Activated T-cell treated with anti-CD3 and anti-CD28 coated beads, Interleukin-2, amount 50 U/mL, for 72 hours (primary cell): ENCODE measurements around the gene CSF3. TPM values are rescaled to one million over a fixed set of nuclear protein-coding genes. Genes with fewer than 3 reads are reported as not detected.
"Not testable (repeated sequence)": the region's sequence is repeated elsewhere in the genome, so short reads cannot be mapped to it uniquely, and the experiment has no call there.

Source experiments
- ATAC-seq, 2 donors: fragments of 150-1000 bp; cut with Tn5 transposase; replicated peaks in 1 of 2; 2 replicates each; pipeline ENCODE4 v1.10.0; 2021; ENCODE audit warnings: moderate library complexity in 2 of 2, mild to moderate bottlenecking in 1 of 2
- DNase-seq, 2 donors: peaks; one replicate each; pipeline ENCODE4 v3.0.0; 2021 to 2022; ENCODE audit warnings: mixed read lengths in 1 of 2
- H3K27ac Mint-ChIP-seq: one replicate; pipeline ENCODE4 v1.8.0; 2022; ENCODE audit warnings: mild to moderate bottlenecking, moderate library complexity, mixed read lengths
- H3K27me3 Mint-ChIP-seq: one replicate; pipeline ENCODE4 v1.8.0; 2022; ENCODE audit warnings: low read depth, mixed read lengths
- H3K36me3 Mint-ChIP-seq, 2 donors: one replicate each; pipeline ENCODE4 v1.8.0; 2022; ENCODE audit warnings: mixed read lengths in 2 of 2, mild to moderate bottlenecking in 1 of 2; ENCODE audit not compliant: insufficient read depth in 2 of 2
- H3K4me1 Mint-ChIP-seq: one replicate; pipeline ENCODE4 v1.8.0; 2022; ENCODE audit warnings: low read depth, mixed read lengths
- H3K4me3 Mint-ChIP-seq, 2 donors: one replicate each; pipeline ENCODE4 v1.8.0; 2022; ENCODE audit warnings: mild to moderate bottlenecking in 2 of 2, mixed read lengths in 2 of 2, moderate library complexity in 2 of 2
- H3K9me3 Mint-ChIP-seq, 2 donors: one replicate each; pipeline ENCODE4 v1.8.0; 2022; ENCODE audit warnings: mixed read lengths in 2 of 2
- total RNA-seq, 2 donors: library from RNA; stranded (reverse); gene quantifications; one replicate each; pipeline ENCODE4 v1.2.3, GENCODE V29; 2022

CSF3 gene
- total RNA-seq, 2 donors from 2014 or later = not detected

DNA sequence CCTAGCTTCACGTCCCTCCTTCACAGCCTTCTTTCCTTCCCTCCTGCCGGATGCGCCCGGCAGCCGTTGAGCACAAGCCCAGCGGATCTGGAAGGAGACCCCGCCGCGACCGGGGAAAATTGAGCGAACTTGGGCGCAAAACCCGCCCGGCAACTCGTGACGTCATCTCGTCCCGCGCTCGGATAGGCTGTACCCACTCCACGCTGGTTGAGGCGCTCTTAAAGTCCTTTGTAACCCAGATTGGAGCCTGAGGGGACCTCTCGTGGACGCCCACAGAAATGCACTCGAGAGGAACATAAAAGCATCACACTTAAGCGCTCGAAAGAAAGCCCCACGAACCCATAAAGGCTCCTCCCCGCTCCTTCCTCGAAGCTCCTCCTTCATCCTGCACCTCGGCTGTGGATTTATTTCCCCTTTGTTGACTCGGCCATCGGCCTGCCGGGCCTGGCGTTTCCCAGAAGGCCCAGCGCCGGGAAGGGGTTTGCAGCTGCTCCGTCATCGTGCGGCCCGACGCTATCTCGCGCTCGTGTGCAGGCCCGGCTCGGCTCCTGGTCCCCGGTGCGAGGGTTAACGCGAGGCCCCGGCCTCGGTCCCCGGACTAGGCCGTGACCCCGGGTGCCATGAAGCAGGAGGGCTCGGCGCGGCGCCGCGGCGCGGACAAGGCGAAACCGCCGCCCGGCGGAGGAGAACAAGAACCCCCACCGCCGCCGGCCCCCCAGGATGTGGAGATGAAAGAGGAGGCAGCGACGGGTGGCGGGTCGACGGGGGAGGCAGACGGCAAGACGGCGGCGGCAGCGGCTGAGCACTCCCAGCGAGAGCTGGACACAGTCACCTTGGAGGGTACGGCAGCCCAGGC, 34.7 kb upstream of the CSF3 start, which contains the start of gene PSMD3:
Gene PSMD3, plus strand, starts transcription at position 457 of the 856 bp plus-strand sequence. Its CDS starts 164 bp downstream, at position 621.
- Mint-ChIP-seq H3K4me1 (peaks cover 40% of the 10 kb centered on the region), H3K27me3 (peaks cover 6% of the 10 kb centered on the region), H3K27ac (peak within 1 kb of the TSS; percentile 92), H3K36me3 (peaks cover 11 to 14% of the 10 kb centered on the region in 2 donors), H3K4me3 (peak within 1 kb of the TSS; percentile 94 to 99), H3K9me3 (no peaks in the 10 kb centered on the region)
- peak; percentile 96 to 97 for DNase-seq
- ATAC-seq = peak; percentile 97 to 98

DNA sequence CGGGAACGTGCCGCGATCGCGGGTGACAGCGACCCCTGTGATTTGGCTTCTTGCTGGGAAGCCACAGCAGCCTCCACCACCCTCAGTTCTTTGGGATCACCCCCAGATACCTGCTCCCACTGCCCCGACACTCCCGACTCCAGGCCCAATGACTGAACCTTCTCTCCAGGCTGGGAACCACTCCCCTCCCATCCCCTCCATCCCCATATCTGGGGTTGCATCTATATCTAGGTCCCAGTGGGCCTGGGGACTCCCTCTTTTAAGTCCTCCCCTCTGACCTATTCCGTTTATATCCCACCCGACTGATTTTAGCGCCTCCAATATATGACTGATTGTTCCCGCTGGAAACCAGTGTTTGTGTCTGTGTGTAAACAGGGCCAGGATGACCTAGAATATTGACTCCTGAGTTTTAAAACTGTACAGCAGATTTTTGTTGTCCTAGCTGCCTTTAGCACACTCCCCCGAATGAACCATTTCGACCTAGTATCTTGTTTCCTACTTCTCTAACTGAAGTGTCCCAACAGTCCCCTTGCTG, 34.0 kb upstream of the CSF3 start:
- peaks cover 6% of the 10 kb centered on the region for H3K27me3 Mint-ChIP-seq
- DNase-seq (no peak), ATAC-seq (no peak)
- peak overlapping the region; percentile 89 for H3K27ac Mint-ChIP-seq
- peaks cover 14 to 21% of the 10 kb centered on the region in 2 donors for H3K36me3 Mint-ChIP-seq
- H3K4me1 Mint-ChIP-seq = peaks cover 40% of the 10 kb centered on the region
- H3K4me3 Mint-ChIP-seq = peak overlapping the region; percentile 94 to 99
- H3K9me3 Mint-ChIP-seq = no peaks in the 10 kb centered on the region

DNA sequence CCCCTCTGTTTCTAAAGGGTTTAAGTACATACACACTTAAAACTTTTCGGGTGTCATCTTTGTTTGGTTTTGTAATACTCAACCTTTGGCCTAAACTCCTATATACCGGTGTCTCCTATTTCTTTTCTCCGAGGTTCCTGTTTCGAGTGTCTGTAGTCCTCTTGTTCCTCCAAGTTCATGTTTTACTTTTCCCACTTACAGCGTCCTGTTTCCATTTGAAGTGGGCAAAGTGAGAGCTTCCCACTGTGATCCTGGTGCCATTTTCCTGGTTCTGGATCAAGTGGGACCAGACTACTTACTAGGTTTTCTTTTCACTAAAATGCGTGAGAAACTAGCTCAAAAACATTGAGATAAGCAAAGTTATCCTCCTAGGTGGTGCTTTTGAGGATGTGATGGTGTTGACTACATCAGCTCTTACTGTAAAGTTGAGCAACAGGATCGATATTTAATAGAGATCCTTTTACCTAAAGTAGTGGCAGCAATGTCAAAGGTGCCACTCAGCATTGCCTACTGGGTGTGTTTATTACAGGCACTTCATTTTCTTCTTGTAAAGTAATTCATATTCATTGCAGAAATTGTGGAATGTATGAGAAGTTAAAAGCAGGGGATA, 33.4 kb upstream of the CSF3 start:
- peak overlapping the region; percentile 89 for H3K27ac Mint-ChIP-seq
- ATAC-seq (no peak), DNase-seq (no peak)
- peak overlapping the region; percentile 94 to 99 for H3K4me3 Mint-ChIP-seq
- peaks cover 6% of the 10 kb centered on the region for H3K27me3 Mint-ChIP-seq
- H3K4me1 Mint-ChIP-seq = peaks cover 40% of the 10 kb centered on the region
- peaks cover 16 to 25% of the 10 kb centered on the region in 2 donors for H3K36me3 Mint-ChIP-seq
- H3K9me3 Mint-ChIP-seq = no peaks in the 10 kb centered on the region

DNA sequence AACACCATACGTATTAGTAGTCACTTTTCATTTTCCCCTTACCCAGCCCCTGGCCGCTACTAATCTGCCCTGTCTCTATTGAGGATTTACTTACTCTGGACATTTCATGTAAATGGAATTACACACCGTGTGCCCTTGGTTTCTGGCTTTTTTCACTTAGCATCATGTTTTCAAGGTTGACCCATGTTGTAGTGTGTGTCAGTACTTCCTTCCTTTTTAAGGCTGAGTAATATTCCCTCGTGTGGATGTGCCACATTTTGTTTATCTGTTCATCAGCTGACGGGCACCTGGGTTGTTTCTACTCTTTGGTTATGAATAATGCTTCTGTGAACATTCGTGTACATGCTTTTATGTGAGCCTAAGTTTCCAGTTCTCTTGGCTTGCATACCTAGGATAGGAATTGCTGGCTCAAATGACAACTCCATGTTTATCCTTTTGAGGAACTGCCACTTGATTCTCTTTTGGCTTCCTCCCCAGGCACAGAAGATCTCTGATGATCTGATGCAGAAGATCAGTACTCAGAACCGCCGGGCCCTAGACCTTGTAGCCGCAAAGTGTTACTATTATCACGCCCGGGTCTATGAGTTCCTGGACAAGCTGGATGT, 26.9 kb upstream of the CSF3 start:
- Mint-ChIP-seq H3K27ac (no peak overlapping the region), H3K9me3 (no peaks in the 10 kb centered on the region), H3K27me3 (no peaks in the 10 kb centered on the region), H3K4me3 (no peak overlapping the region), H3K4me1 (peaks cover 8% of the 10 kb centered on the region), H3K36me3 (peaks cover 36 to 61% of the 10 kb centered on the region in 2 donors)
- DNase-seq = no peak
- ATAC-seq = no peak

DNA sequence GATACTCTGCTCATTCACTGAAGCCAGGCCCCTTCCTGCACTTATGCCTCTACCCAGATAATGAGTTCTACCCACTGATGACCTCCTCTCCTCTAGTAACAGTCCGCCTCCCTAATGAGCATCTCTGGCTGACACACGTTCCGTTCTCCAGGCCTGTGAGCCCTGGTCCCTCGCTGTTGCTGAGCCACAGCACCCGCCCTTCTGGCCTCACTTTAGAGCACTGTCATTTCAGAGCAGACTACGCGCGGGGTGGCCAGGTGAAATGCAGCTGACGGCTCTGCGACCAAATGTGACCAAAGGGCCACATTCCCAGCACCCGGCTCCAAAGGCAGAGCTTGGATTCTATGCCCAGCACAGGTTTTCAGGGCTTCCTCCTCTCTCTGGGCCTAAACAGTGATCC, 20.8 kb upstream of the CSF3 start:
- Mint-ChIP-seq H3K4me3 (no peak overlapping the region), H3K4me1 (peaks cover 9% of the 10 kb centered on the region), H3K27me3 (no peaks in the 10 kb centered on the region), H3K27ac (no peak overlapping the region), H3K9me3 (no peaks in the 10 kb centered on the region), H3K36me3 (peaks cover 16 to 42% of the 10 kb centered on the region in 2 donors)
- no peak for ATAC-seq
- DNase-seq = no peak

DNA sequence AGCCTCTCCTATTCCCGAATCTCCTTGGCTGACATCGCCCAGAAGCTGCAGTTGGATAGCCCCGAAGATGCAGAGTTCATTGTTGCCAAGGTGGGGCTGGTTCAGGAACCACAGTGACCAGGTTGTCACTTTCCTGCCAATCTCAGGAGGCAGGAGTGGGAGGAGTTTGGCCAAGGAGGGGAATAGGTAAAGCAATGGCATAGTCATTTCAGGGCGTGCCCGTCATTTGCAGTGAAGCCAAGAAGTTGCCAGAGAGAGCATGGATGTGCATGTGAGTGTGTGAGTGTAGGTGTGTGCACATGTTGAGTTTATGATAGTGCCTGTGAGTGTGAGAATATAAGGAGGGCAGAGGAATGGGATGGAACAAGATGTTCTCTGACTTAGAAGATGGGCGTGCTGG, 19.8 kb upstream of the CSF3 start:
- Mint-ChIP-seq H3K4me1 (peaks cover 11% of the 10 kb centered on the region), H3K36me3 (peaks cover 16 to 37% of the 10 kb centered on the region in 2 donors), H3K27ac (no peak overlapping the region), H3K27me3 (no peaks in the 10 kb centered on the region), H3K9me3 (no peaks in the 10 kb centered on the region), H3K4me3 (no peak overlapping the region)
- no peak for DNase-seq
- no peak for ATAC-seq

DNA sequence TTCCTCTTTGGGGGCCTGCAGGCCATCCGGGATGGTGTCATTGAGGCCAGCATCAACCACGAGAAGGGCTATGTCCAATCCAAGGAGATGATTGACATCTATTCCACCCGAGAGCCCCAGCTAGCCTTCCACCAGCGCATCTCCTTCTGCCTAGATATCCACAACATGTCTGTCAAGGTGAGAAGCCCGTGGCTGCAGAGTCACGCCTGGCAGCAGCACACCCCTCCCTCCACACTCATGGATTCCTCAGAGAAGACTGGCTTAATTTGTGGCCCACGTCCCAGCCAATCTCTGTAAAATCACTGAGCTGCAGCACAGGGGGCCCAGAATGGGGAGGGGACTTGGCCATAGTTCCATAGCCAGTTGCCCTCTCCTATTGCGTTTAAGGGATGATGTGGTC, 19.1 kb upstream of the CSF3 start:
- Mint-ChIP-seq H3K27ac (no peak overlapping the region), H3K9me3 (no peaks in the 10 kb centered on the region), H3K4me1 (peaks cover 11% of the 10 kb centered on the region), H3K27me3 (no peaks in the 10 kb centered on the region), H3K36me3 (peaks cover 14 to 35% of the 10 kb centered on the region in 2 donors), H3K4me3 (no peak overlapping the region)
- no peak for DNase-seq
- ATAC-seq = no peak

DNA sequence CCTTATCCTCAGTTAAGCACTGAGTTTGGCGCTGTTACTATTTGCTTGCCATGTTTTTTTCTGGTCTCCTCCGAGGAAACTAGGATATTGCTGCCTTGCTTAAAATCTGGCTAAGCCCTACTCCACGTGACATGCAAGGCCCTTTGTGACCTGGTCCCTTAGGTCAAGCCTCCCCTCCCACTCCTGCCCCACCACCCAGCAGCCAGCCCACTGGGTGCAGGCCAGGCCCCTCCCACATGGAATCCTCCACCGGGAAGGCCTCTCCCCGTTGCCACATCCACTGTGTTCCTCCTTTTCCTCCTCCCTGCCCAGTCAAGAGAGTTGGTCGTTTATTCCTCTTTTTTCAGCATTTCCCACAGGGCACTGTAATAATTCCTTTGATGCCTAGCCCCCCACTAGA, 18.4 kb upstream of the CSF3 start:
- H3K36me3 Mint-ChIP-seq = peaks cover 14 to 29% of the 10 kb centered on the region in 2 donors
- no peak overlapping the region for H3K27ac Mint-ChIP-seq
- peaks cover 11% of the 10 kb centered on the region for H3K4me1 Mint-ChIP-seq
- ATAC-seq = no peak
- H3K4me3 Mint-ChIP-seq = no peak overlapping the region
- no peak for DNase-seq
- H3K27me3 Mint-ChIP-seq = no peaks in the 10 kb centered on the region
- no peaks in the 10 kb centered on the region for H3K9me3 Mint-ChIP-seq

DNA sequence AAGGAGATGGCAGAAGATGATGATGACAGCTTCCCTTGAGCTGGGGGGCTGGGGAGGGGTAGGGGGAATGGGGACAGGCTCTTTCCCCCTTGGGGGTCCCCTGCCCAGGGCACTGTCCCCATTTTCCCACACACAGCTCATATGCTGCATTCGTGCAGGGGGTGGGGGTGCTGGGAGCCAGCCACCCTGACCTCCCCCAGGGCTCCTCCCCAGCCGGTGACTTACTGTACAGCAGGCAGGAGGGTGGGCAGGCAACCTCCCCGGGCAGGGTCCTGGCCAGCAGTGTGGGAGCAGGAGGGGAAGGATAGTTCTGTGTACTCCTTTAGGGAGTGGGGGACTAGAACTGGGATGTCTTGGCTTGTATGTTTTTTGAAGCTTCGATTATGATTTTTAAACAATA, 17.7 kb upstream of the CSF3 start:
- Mint-ChIP-seq H3K36me3 (peaks cover 13 to 25% of the 10 kb centered on the region in 2 donors), H3K27ac (no peak overlapping the region), H3K4me3 (no peak overlapping the region), H3K9me3 (no peaks in the 10 kb centered on the region), H3K27me3 (no peaks in the 10 kb centered on the region), H3K4me1 (peaks cover 11% of the 10 kb centered on the region)
- DNase-seq (no peak), ATAC-seq (no peak)

DNA sequence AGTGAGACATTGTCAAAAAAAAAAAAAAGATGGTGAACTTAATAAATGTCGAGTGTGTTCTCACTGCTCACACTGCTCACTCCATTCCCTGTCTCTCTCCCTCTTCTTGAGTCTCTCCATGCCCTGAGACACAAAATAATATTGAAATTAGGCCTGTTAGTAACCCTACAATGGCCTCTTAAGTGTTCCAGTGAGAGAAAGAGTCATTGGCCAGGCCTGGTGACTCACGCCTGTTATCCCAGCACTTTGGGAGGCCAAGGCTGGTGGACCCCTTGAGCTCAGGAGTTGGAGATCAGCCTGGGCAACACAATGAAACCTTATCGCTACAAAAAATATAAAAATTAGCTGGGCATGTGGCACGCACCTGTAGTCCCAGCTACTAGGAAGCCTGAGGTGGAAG, 16.2 kb upstream of the CSF3 start:
- H3K36me3 Mint-ChIP-seq = peaks cover 7 to 13% of the 10 kb centered on the region in 2 donors
- H3K9me3 Mint-ChIP-seq = no peaks in the 10 kb centered on the region
- ATAC-seq (no peak), DNase-seq (no peak)
- H3K27me3 Mint-ChIP-seq = no peaks in the 10 kb centered on the region
- H3K27ac Mint-ChIP-seq = peak overlapping the region; percentile 67
- no peak overlapping the region for H3K4me3 Mint-ChIP-seq
- peaks cover 11% of the 10 kb centered on the region for H3K4me1 Mint-ChIP-seq

DNA sequence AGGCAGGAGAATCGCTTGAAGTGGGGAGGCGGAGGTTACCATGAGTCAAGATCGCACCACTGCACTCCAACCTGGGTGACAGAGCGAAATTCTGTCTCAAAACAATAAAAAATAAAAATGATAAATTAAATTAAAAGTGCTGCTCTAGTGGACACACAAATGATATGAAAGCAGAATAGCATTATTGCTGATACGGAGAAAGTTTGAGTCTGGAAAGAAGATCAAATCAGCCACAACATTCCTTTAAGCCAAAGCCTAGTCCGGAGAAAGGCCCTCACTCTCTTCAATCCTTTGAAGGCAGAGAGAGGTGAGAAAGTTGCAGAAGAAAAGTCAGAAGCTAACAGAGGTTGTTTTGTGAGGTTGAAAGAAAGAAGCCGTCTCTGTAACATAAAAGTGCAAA, 15.1 kb upstream of the CSF3 start:
- DNase-seq (no peak), ATAC-seq (no peak)
- Mint-ChIP-seq H3K36me3 (peaks cover 7 to 8% of the 10 kb centered on the region in 2 donors), H3K4me3 (no peak overlapping the region), H3K27me3 (no peaks in the 10 kb centered on the region), H3K27ac (no peak overlapping the region), H3K9me3 (no peaks in the 10 kb centered on the region), H3K4me1 (peaks cover 11% of the 10 kb centered on the region)

DNA sequence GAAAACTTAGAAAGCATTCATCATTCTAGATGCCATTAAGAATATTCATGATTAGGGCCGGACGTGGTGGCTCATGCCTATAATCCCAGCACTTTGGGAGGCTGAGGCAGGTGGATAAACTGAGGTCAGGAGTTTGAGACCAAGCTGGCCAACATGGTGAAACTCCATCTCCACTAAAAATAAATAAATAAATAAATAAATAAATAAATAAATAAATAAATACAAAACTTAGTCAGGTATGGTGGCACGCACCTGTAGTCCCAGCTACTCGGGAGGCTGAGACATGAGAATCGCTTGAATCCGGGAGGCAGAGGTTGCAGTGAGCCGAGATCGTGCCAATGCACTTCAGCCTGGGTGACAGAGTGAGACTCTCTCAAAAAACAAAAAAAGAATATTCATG, 13.9 kb upstream of the CSF3 start:
- not testable (repeated sequence) for H3K4me3 Mint-ChIP-seq, H3K36me3 Mint-ChIP-seq, H3K27ac Mint-ChIP-seq, H3K9me3 Mint-ChIP-seq, H3K27me3 Mint-ChIP-seq, ATAC-seq, DNase-seq
- H3K4me1 Mint-ChIP-seq = peaks cover 11% of the 10 kb centered on the region

DNA sequence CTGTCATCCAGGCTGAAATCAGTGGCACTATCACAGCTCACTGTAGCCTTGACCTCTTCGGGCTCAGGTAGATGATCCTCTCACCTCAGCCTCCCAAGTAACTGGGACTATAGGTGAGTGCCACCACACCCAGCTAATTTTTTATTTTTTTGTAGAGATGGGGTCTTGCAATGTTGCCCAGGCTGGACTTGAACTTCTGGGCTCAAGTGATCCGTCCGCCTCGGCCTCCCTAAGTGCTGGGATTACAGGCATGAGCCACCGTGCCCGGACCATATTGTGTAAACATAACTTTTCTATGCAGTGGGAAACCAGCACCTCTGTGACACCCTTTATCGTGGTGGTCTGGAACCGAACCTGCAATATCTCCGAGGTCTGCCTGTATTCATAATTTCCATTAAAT, 11.2 kb upstream of the CSF3 start:
- H3K27me3 Mint-ChIP-seq = no peaks in the 10 kb centered on the region
- peaks cover 6% of the 10 kb centered on the region for H3K4me1 Mint-ChIP-seq
- H3K4me3 Mint-ChIP-seq = no peak overlapping the region
- no peaks in the 10 kb centered on the region for H3K9me3 Mint-ChIP-seq
- DNase-seq (no peak), ATAC-seq (no peak)
- no peak overlapping the region for H3K27ac Mint-ChIP-seq
- H3K36me3 Mint-ChIP-seq = no peaks in the 10 kb centered on the region
